ENCODE results near the gene BRAT1.

BRAT1 gene

GRCh38 chr7:2495418-2496299, 59.7 kb downstream of the BRAT1 start:
- Histone ChIP-seq H3K27ac (ENCODE audit: low read depth, low read length) (peak overlapping the region; percentile 65), H3K27me3 (ENCODE audit: insufficient read depth, low read length) (no peaks in the 10 kb centered on the region), H3K4me1 (ENCODE audit: insufficient read depth, low read length) (peaks cover 29% of the 10 kb centered on the region), H3K4me3 (ENCODE audit: low read length) (no peak overlapping the region), H3K9me3 (ENCODE audit: insufficient read depth, low read depth, low read length) (no peaks in the 10 kb centered on the region), H3K9ac (ENCODE audit: low read depth, low read length) (no peak overlapping the region), H3K36me3 (ENCODE audit: insufficient read depth, low read length) (no peaks in the 10 kb centered on the region)
- WGBS, result 54% methylated on average over 22 of the region's 25 CpGs

DNA sequence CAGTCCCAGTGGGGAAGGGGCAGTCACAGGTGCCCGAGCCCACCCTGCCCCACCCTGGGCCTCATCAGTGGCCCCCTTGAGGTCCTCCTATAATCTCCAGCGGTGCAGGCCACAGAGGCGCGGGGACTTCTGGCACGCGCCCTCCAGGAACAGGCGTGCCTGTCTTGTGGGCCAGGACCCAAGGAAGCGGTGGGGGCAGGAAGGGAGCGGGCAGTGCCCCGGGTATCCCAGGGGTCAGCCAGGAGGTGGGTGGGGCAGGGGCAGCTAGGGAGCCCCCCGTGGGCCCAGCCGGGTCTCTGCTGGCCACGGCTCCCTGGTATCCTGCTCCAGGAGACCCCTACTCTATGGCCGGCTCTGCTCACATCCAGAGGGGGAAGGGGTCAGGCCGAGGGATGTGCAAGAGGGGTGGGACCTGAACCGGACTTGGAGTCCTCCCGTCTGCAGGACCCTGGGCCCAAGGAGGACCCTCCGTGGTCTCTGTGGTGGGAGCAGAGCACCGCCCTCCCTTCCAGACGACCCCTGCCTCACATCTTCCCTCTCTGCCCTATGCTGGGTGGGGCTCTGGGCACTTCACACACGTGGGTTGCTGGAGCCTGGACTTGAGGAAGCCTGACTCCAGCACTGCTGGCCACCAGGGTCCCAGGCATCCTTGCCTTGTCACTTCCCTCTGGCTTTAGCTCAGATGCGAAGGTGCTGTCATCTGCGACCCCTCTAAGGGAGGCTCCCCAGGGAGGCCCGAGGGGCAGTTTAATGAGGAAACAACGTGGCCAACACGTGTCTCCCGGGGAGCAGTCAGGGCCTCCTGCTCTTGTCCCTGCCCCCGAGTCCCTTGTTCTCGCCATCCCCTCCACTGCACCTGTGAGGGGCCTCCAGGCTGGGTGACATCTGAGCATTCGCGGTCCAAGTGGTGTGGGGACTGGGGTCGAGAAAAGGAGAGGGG, 60.9 kb downstream of the BRAT1 start:
- WGBS, result 87% methylated on average over 32 of the region's 32 CpGs
- H3K36me3 ChIP-seq (ENCODE audit: insufficient read depth, low read length), result no peaks in the 10 kb centered on the region

GRCh38 chr7:2493205-2494164, 61.8 kb downstream of the BRAT1 start:
- H3K9ac ChIP-seq (ENCODE audit: low read depth, low read length), result no peak overlapping the region
- no peaks in the 10 kb centered on the region for H3K27me3 ChIP-seq (ENCODE audit: insufficient read depth, low read length)
- no peak overlapping the region for H3K27ac ChIP-seq (ENCODE audit: low read depth, low read length)
- H3K4me3 ChIP-seq (ENCODE audit: low read length), result no peak overlapping the region
- H3K9me3 ChIP-seq (ENCODE audit: insufficient read depth, low read depth, low read length), result no peaks in the 10 kb centered on the region
- H3K36me3 ChIP-seq (ENCODE audit: insufficient read depth, low read length), result no peaks in the 10 kb centered on the region
- 81% methylated on average over 11 of the region's 11 CpGs for whole genome bisulfite sequencing
- H3K4me1 ChIP-seq (ENCODE audit: insufficient read depth, low read length), result peaks cover 10% of the 10 kb centered on the region

More for the DNA sequence above, 60.9 kb downstream of the BRAT1 start:
- H3K27me3 ChIP-seq (ENCODE audit: insufficient read depth, low read length), result no peaks in the 10 kb centered on the region
- H3K27ac ChIP-seq (ENCODE audit: low read depth, low read length), result no peak overlapping the region
- H3K4me1 ChIP-seq (ENCODE audit: insufficient read depth, low read length), result peaks cover 18% of the 10 kb centered on the region
- H3K4me3 ChIP-seq (ENCODE audit: low read length), result no peak overlapping the region
- H3K9me3 ChIP-seq (ENCODE audit: insufficient read depth, low read depth, low read length), result no peaks in the 10 kb centered on the region
- H3K9ac ChIP-seq (ENCODE audit: low read depth, low read length), result no peak overlapping the region

DNA sequence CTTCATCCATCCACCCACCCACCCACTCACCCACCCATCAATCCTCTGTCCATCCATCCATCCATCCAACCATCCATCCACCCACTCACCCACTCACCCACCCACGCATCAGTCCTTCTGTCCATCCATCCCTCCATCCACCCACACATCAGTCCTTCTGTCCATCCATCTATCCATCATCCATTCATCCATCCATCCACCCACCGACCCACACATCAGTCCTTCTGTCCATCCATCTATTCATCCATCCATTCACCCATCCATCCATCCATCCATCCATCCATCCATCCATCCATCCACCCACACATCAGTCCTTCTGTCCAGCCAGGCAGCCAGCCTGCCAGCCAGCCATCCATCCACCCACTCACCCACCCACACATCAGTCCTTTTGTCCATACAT, 63.3 kb downstream of the BRAT1 start:
- Histone ChIP-seq H3K4me1 (ENCODE audit: insufficient read depth, low read length) (peaks cover 4% of the 10 kb centered on the region; the same call in 1 of the 2 replicates), H3K36me3 (ENCODE audit: insufficient read depth, low read length) (no peaks in the 10 kb centered on the region), H3K4me3 (ENCODE audit: low read length) (no peak overlapping the region), H3K9me3 (ENCODE audit: insufficient read depth, low read depth, low read length) (no peaks in the 10 kb centered on the region), H3K27me3 (ENCODE audit: insufficient read depth, low read length) (no peaks in the 10 kb centered on the region), H3K27ac (ENCODE audit: low read depth, low read length) (no peak overlapping the region), H3K9ac (ENCODE audit: low read depth, low read length) (no peak overlapping the region)
- WGBS, result 88% methylated on average over 2 of the region's 2 CpGs

DNA sequence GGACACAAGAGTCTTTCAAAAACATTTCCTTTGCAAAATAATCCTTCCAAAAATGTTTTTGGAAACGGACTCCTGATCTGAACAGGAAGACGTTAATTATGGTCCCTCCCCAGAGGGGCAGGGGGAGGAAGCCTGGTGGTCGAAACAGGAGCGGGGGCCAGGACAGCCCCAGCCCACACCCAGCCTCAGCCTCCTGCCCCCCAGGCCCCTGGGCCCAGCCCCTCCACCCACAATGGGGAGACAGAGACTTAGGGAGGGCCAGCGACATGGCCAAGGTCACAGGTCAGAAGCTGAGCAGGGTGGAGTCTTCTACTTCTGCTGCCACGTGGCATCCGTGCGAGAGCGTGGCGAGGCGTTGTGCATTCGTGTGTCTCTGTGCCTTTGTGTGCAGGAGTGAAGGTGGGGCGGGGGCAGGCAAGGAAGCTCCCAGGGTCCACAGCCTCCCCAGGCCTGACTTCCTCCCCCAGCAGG, 65.1 kb downstream of the BRAT1 start:
- 97% methylated on average over 13 of the region's 13 CpGs for WGBS
- Histone ChIP-seq H3K9ac (ENCODE audit: low read depth, low read length) (no peak overlapping the region), H3K27ac (ENCODE audit: low read depth, low read length) (no peak overlapping the region)

DNA sequence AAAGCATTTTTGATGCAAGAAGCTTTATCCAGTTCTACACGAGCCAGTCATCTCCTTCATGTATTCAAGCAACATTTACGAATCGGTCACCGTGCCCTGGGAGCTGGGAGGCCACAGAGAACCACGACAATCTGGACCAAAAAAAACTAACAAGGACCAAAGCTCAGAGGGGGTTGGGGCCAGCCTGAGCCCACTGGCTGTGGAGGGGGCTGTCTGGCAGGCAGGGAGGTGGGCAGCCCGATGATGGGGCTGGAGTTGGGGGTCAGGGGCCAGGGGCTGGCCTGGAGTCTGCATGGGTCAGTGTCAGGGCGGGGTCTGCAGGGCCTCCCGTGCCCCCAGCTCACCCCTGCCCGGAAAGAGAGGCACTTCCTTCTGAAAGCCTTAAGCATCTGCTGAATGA, 66.6 kb downstream of the BRAT1 start:
- H3K4me1 ChIP-seq (ENCODE audit: insufficient read depth, low read length), result no peaks in the 10 kb centered on the region

More for the DNA sequence above, 65.1 kb downstream of the BRAT1 start:
- no peaks in the 10 kb centered on the region for H3K36me3 ChIP-seq (ENCODE audit: insufficient read depth, low read length)
- H3K4me3 ChIP-seq (ENCODE audit: low read length), result no peak overlapping the region
- no peaks in the 10 kb centered on the region for H3K9me3 ChIP-seq (ENCODE audit: insufficient read depth, low read depth, low read length)
- no peaks in the 10 kb centered on the region for H3K4me1 ChIP-seq (ENCODE audit: insufficient read depth, low read length)
- no peaks in the 10 kb centered on the region for H3K27me3 ChIP-seq (ENCODE audit: insufficient read depth, low read length)

DNA sequence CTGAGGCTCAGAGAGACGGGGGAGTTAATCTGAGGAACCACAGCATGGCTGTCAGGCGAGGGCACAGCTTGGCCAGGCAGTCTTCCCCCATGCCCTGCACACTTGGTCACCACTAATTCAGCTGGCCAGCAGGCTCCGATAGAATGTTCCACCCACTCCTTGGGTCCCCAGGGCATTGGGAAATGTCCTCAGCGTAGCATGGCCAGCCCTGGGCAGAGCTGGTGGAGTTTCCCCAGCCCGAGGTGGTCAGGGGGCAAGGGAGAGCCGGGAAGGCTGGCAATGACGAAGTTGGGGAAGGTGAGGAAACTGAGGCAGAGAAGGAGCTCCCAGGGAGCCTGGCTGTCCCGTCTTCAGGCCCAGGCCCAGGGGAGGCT, 67.1 kb downstream of the BRAT1 start:
- 89% methylated on average over 8 of the region's 8 CpGs for WGBS
- H3K4me3 ChIP-seq (ENCODE audit: low read length), result no peak overlapping the region
- H3K27ac ChIP-seq (ENCODE audit: low read depth, low read length), result no peak overlapping the region

More for the DNA sequence above, 66.6 kb downstream of the BRAT1 start:
- no peak overlapping the region for H3K27ac ChIP-seq (ENCODE audit: low read depth, low read length)
- H3K9ac ChIP-seq (ENCODE audit: low read depth, low read length), result no peak overlapping the region
- 83% methylated on average over 9 of the region's 9 CpGs for WGBS
- no peaks in the 10 kb centered on the region for H3K9me3 ChIP-seq (ENCODE audit: insufficient read depth, low read depth, low read length)
- H3K4me3 ChIP-seq (ENCODE audit: low read length), result no peak overlapping the region
- H3K27me3 ChIP-seq (ENCODE audit: insufficient read depth, low read length), result no peaks in the 10 kb centered on the region
- H3K36me3 ChIP-seq (ENCODE audit: insufficient read depth, low read length), result no peaks in the 10 kb centered on the region

More for the DNA sequence above, 67.1 kb downstream of the BRAT1 start:
- Histone ChIP-seq H3K9me3 (ENCODE audit: insufficient read depth, low read depth, low read length) (no peaks in the 10 kb centered on the region), H3K9ac (ENCODE audit: low read depth, low read length) (no peak overlapping the region), H3K4me1 (ENCODE audit: insufficient read depth, low read length) (no peaks in the 10 kb centered on the region), H3K27me3 (ENCODE audit: insufficient read depth, low read length) (no peaks in the 10 kb centered on the region), H3K36me3 (ENCODE audit: insufficient read depth, low read length) (no peaks in the 10 kb centered on the region)
